ENCODE measurements around the gene PPIG. TPM values are rescaled to one million over a fixed set of nuclear protein-coding genes. Genes with fewer than 3 reads are reported as not detected.
A peak's percentile ranks its signal among the peaks of the same experiment; 100 is the strongest.
"Not testable (repeated sequence)": the region's sequence is repeated elsewhere in the genome, so short reads cannot be mapped to it uniquely, and the experiment has no call there.

PPIG gene
- total RNA-seq, 2 experiments from 2014 or later, result 48.8 to 49.6 TPM

- Mint-ChIP-seq H3K9me3 (no peaks in the 10 kb centered on the region), H3K4me3 (peak overlapping the region; percentile 92), H3K4me1 (peaks cover 31% of the 10 kb centered on the region), H3K27me3 (peaks cover 3% of the 10 kb centered on the region), H3K27ac (peak overlapping the region; percentile 74), H3K36me3 (ENCODE audit: low read depth) (peaks cover 18% of the 10 kb centered on the region)
- POLR2A ChIA-PET, result interaction anchor here (0.8 to 3.6 kb wide), 11 partner anchors 9 to 255 kb away, joined by 3 to 62 read pairs (median 3); partner anchors contain the start of genes BBS5 and PPIG
- no peak for DNase-seq
- CTCF ChIA-PET, result interaction anchor here (0.6 to 2.3 kb wide), 6 partner anchors 12 to 305 kb away, joined by 3 to 13 read pairs (median 4); partner anchors contain the start of gene PPIG
These were observed 11.4 kb upstream of the PPIG start for GRCh38 chr2:169572821-169573159.

GRCh38 chr2:169573160-169573973 lies 10.8 kb upstream of the PPIG start, which contains the start of gene FASTKD1:
TSS of gene FASTKD1 (minus strand) at chr2:169573865. CDS start at chr2:169572029, 1,836 bp downstream.
- Mint-ChIP-seq H3K36me3 (ENCODE audit: low read depth) (peaks cover 18% of the 10 kb centered on the region), H3K27me3 (peaks cover 3% of the 10 kb centered on the region), H3K4me3 (peak within 1 kb of the TSS; percentile 92), H3K27ac (peak within 1 kb of the TSS; percentile 74), H3K9me3 (no peaks in the 10 kb centered on the region), H3K4me1 (peaks cover 31% of the 10 kb centered on the region)
- DNase-seq, result peak; percentile 90
- POLR2A ChIA-PET, result interaction anchor here (0.8 to 3.6 kb wide), 11 partner anchors 8 to 255 kb away, joined by 3 to 62 read pairs (median 3); partner anchors contain the start of genes BBS5 and PPIG
- CTCF ChIA-PET, result interaction anchor here (0.6 to 2.3 kb wide), 5 partner anchors 11 to 304 kb away, joined by 3 to 13 read pairs (median 4); partner anchors contain the start of gene PPIG

- no peaks in the 10 kb centered on the region for H3K9me3 Mint-ChIP-seq
- no peak for DNase-seq
- peaks cover 18% of the 10 kb centered on the region for H3K36me3 Mint-ChIP-seq (ENCODE audit: low read depth)
- H3K27ac Mint-ChIP-seq, result peak overlapping the region; percentile 74
- CTCF ChIA-PET, result interaction anchor here (2.3 kb wide), 1 partner anchor 10 kb away, joined by 13 read pairs; the partner anchor contains the start of gene PPIG
- H3K4me1 Mint-ChIP-seq, result peaks cover 31% of the 10 kb centered on the region
- H3K4me3 Mint-ChIP-seq, result peak overlapping the region; percentile 92
- POLR2A ChIA-PET, result interaction anchor here (1.1 to 3.6 kb wide), 4 partner anchors 11 to 111 kb away, joined by 3 to 62 read pairs (median 4); partner anchors contain the start of genes BBS5 and PPIG
- peaks cover 6% of the 10 kb centered on the region for H3K27me3 Mint-ChIP-seq
These were observed 10.2 kb upstream of the PPIG start for GRCh38 chr2:169573974-169574299.

- H3K27ac Mint-ChIP-seq, DNase-seq, H3K27me3 Mint-ChIP-seq, CTCF ChIA-PET, H3K9me3 Mint-ChIP-seq: not testable (repeated sequence)
- Mint-ChIP-seq H3K36me3 (ENCODE audit: low read depth) (peaks cover 18% of the 10 kb centered on the region), H3K4me1 (peaks cover 29% of the 10 kb centered on the region), H3K4me3 (peak overlapping the region; percentile 39)
- POLR2A ChIA-PET, result interaction anchor here (3.6 kb wide), 1 partner anchor 11 kb away, joined by 62 read pairs; the partner anchor contains the start of gene PPIG
These were observed 9.6 kb upstream of the PPIG start for GRCh38 chr2:169574539-169574938.

GRCh38 chr2:169575264-169575663 lies 8.9 kb upstream of the PPIG start:
- H3K27me3 Mint-ChIP-seq, DNase-seq, POLR2A ChIA-PET, H3K4me3 Mint-ChIP-seq, H3K27ac Mint-ChIP-seq, CTCF ChIA-PET, H3K9me3 Mint-ChIP-seq: not testable (repeated sequence)
- Mint-ChIP-seq H3K36me3 (ENCODE audit: low read depth) (peaks cover 12% of the 10 kb centered on the region), H3K4me1 (peaks cover 23% of the 10 kb centered on the region)

- POLR2A ChIA-PET, result no interaction called here
- CTCF ChIA-PET, result interaction anchor here (0.6 kb wide), 1 partner anchor 271 kb away, joined by 3 read pairs; no protein-coding TSS in a partner anchor
These were observed 5.1 kb upstream of the PPIG start for GRCh38 chr2:169579044-169579443.

GRCh38 chr2:169582552-169583266 lies 1.4 kb upstream of the PPIG start:
- Mint-ChIP-seq H3K36me3 (ENCODE audit: low read depth) (peaks cover 26% of the 10 kb centered on the region), H3K4me1 (peaks cover 27% of the 10 kb centered on the region), H3K4me3 (peak overlapping the region; percentile 17), H3K9me3 (peaks cover 13% of the 10 kb centered on the region)
- not testable (repeated sequence) for H3K27me3 Mint-ChIP-seq, DNase-seq, H3K27ac Mint-ChIP-seq
- ChIA-PET CTCF (interaction anchor here (0.5 kb wide), 1 partner anchor 290 kb away, joined by 3 read pairs; no protein-coding TSS in a partner anchor), POLR2A (interaction anchor here (1.5 to 4.5 kb wide), 3 partner anchors 10 to 245 kb away, joined by 3 to 62 read pairs (median 7); partner anchors contain the start of genes FASTKD1 and UBR3)

More at GRCh38 chr2:169579044-169579443, 5.1 kb upstream of the PPIG start:
- no peak for DNase-seq
- Mint-ChIP-seq H3K36me3 (ENCODE audit: low read depth) (peaks cover 13% of the 10 kb centered on the region), H3K27ac (no peak overlapping the region), H3K27me3 (peaks cover 8% of the 10 kb centered on the region), H3K4me1 (peaks cover 4% of the 10 kb centered on the region), H3K4me3 (no peak overlapping the region), H3K9me3 (peaks cover 11% of the 10 kb centered on the region)

GRCh38 chr2:169583518-169583917 lies 633 bp upstream of the PPIG start:
- ChIA-PET CTCF (interaction anchor here (2.1 kb wide), 1 partner anchor 10 kb away, joined by 13 read pairs; the partner anchor contains the start of gene FASTKD1), POLR2A (interaction anchor here (2.2 to 4.5 kb wide), 3 partner anchors 11 to 111 kb away, joined by 7 to 62 read pairs (median 11); partner anchors contain the start of genes CFAP210, FASTKD1 and PHOSPHO2)

GRCh38 chr2:169585673-169586072 lies 1.5 kb downstream of the PPIG start:
- H3K36me3 Mint-ChIP-seq (ENCODE audit: low read depth), result peaks cover 45% of the 10 kb centered on the region
- H3K27ac Mint-ChIP-seq, result peak overlapping the region; percentile 100
- H3K4me3 Mint-ChIP-seq, result peak overlapping the region; percentile 99
- H3K9me3 Mint-ChIP-seq, result peaks cover 13% of the 10 kb centered on the region
- DNase-seq, result no peak
- peaks cover 38% of the 10 kb centered on the region for H3K4me1 Mint-ChIP-seq
- ChIA-PET POLR2A (interaction anchor here (0.9 to 4.5 kb wide), 8 partner anchors 13 to 242 kb away, joined by 3 to 62 read pairs (median 6); partner anchors contain the start of genes CFAP210, FASTKD1, METTL5 and PHOSPHO2), CTCF (interaction anchor here (1.4 kb wide), 1 partner anchor 108 kb away, joined by 3 read pairs; the partner anchor contains the start of genes CFAP210 and PHOSPHO2)
- no peaks in the 10 kb centered on the region for H3K27me3 Mint-ChIP-seq

More at GRCh38 chr2:169583518-169583917, 633 bp upstream of the PPIG start:
- Mint-ChIP-seq H3K27ac (peak overlapping the region; percentile 100), H3K36me3 (ENCODE audit: low read depth) (peaks cover 29% of the 10 kb centered on the region), H3K27me3 (peaks cover 5% of the 10 kb centered on the region), H3K4me1 (peaks cover 27% of the 10 kb centered on the region), H3K4me3 (no peak overlapping the region), H3K9me3 (peaks cover 13% of the 10 kb centered on the region)
- DNase-seq, result no peak

GRCh38 chr2:169590804-169591203 lies 6.7 kb downstream of the PPIG start:
- no peak overlapping the region for H3K27ac Mint-ChIP-seq
- no peaks in the 10 kb centered on the region for H3K27me3 Mint-ChIP-seq
- H3K4me3 Mint-ChIP-seq, result no peak overlapping the region
- H3K36me3 Mint-ChIP-seq (ENCODE audit: low read depth), result peaks cover 24% of the 10 kb centered on the region
- no peaks in the 10 kb centered on the region for H3K9me3 Mint-ChIP-seq
- DNase-seq, result no peak
- POLR2A ChIA-PET, result interaction anchor here (0.8 to 1.1 kb wide), 2 partner anchors 16 to 177 kb away, joined by 3 to 8 read pairs; no protein-coding TSS in a partner anchor
- peaks cover 34% of the 10 kb centered on the region for H3K4me1 Mint-ChIP-seq
- CTCF ChIA-PET, result no interaction called here

GRCh38 chr2:169596546-169596945 lies 12.4 kb downstream of the PPIG start:
- H3K9me3 Mint-ChIP-seq, CTCF ChIA-PET, H3K4me1 Mint-ChIP-seq, H3K27me3 Mint-ChIP-seq, DNase-seq, H3K27ac Mint-ChIP-seq, H3K4me3 Mint-ChIP-seq: not testable (repeated sequence)
- POLR2A ChIA-PET, result interaction anchor here (1.9 kb wide), 1 partner anchor 12 kb away, joined by 8 read pairs; no protein-coding TSS in a partner anchor
- H3K36me3 Mint-ChIP-seq (ENCODE audit: low read depth), result peaks cover 12% of the 10 kb centered on the region

- H3K36me3 Mint-ChIP-seq (ENCODE audit: low read depth), result peaks cover 14% of the 10 kb centered on the region
- no peak overlapping the region for H3K27ac Mint-ChIP-seq
- POLR2A ChIA-PET, result no interaction called here
- peaks cover 6% of the 10 kb centered on the region for H3K4me1 Mint-ChIP-seq
- CTCF ChIA-PET, result no interaction called here
- no peak overlapping the region for H3K4me3 Mint-ChIP-seq
- DNase-seq, result no peak
- H3K27me3 Mint-ChIP-seq, result no peaks in the 10 kb centered on the region
- no peaks in the 10 kb centered on the region for H3K9me3 Mint-ChIP-seq
These were observed 14.8 kb downstream of the PPIG start for GRCh38 chr2:169598982-169599381.

Data from activated CD4-positive, alpha-beta memory T cell treated with anti-CD3 and anti-CD28 coated beads, Interleukin-2, amount 10 ng/mL, durations not matched to agents 7 days and 5 days (primary cell).